NCI-H526 (cell line): ENCODE results near the gene STPG4.

Source experiments
- DNase-seq, 2 experiments: peaks; one replicate each; lab custom pipeline; 2025; lab: John Stamatoyannopoulos, UW

The STPG4 gene

DNA sequence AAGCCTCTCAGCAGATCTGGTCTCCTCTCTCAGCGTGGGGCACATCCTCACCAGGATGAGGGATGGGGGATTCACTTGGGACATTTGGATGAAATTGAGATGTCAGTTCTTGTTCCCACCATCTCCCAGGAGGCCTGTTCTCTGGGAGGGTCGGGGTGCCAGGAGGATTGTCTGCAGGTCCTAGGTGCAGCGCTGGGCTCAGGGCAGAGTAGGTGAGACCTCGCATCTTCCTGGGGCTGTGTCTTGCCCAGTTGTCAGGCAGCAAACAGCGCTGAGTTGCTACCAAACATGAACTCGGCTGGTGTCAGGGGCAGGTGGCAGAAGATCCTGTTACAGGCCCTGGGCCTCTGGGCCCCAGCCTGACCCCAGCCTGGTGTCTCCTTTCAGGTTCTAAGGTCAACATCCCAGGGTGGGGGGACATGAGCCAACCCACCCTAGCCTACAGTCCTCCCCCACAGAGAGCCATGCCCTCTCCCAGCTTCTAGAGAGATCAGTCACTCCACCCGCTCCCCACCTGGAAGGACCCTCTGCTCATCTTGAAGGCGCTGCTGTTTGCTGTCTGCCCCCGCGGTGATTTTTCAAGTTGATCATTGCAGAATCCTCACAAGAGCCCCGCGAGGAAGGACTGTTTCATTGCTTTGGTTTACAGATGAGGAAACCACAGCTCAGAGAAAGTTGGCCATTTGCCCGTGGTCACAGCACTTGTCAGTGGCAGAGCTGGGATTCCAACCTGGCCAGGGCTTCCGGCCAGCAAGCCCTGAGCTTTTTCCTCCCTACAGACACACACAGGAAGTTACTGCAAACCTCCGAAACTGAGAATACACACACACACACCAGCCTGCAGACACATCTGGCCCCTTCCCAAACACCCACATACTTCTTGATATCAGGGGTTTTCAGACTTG, 83.9 kb downstream of the STPG4 start:
- DNase-seq, result no peak

DNA sequence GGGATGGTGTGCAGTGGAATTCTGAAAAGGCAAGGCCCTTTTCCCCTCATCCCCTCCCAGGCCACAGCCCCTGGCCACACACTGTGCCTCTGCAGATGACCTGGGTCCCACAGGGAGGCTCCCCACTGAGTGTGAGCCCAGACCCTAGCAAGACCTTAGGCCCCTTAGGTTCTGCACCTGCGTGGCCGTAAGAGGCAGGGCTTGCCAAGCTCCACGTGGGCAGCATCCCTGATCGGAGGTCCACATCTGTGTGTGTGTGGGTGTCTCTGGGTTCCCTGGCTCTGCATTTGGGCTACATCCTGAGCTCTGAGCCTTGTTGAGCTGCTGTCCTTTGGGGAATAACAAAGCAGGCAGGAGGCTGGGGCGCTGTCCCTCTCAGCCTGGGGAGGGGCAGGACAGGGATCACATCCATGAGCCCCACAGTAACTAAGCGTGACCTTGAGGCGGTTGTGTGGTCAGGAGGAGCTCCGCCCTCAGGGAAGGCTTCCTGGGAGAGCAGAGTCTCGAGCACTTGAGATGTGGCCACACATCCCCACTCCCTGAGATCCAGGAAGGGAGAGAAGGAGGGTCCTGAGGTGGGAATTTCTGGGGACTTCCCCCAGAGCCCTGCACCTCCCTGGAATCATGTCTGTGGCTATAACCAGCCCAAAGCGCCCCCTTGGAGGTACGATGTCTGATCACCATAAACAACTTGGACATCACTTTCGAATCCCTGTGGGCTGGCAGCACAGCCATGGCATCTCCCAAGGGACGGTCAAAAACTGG, 84.8 kb downstream of the STPG4 start:
- no peak for DNase-seq

DNA sequence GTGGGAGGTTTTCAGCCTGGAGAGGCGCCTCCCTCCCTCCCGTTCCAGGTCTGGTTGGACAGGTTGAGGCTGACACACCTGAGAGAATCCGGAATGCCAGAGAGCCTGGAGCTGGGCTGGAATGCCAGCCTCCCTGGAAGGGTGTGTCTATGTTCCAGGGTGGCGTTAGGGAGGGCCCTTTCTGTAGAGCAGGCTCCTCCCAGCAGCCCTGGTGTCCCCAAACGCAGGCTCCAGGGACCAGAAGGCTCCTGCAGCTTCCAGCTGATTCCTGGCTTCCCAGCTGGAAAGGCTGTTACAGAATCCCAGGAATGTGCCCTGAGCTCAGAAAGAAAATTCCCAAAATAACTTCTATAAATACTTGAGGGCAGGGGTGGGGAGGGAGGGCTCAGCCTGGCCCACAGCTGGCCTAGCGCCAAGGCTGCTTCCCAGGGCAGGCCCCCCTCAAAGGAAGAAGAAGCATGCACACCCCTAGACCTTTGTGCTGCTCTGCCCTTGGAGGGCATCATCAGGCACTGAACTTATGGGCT, 85.4 kb downstream of the STPG4 start:
- DNase-seq, result peak; percentile 50 to 81

DNA sequence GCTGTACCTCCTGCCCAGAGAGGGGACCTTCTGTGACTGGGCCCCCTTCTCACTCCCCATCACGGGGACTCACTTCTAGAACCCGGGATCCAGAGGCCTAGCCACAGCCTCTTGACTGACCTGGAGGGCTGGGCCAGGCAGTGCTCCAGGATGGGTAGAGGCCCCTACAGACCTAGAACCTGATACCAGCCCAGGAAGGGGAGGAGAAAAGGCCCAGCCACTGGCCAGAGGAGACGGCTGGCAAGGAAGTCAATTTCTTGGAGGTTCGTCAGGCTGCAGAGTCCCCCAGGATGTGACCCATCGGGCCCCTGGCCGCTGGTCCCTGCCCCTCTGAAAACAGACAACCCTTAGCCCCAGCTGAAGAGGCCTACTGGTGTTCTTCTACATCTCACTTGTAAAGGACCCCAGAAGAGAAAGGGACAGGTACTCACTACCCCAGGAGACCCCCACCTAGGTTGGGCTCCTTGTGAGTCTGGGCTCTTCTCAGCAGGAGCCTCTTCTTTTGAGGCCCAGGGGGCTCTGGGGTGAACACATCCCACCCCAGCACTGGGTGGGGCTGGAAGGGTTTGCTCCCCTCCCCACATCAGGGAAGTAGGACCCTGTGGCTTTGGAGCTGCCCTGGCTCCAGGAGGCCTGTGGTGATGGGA, 86.0 kb downstream of the STPG4 start:
- DNase-seq, result no peak

DNA sequence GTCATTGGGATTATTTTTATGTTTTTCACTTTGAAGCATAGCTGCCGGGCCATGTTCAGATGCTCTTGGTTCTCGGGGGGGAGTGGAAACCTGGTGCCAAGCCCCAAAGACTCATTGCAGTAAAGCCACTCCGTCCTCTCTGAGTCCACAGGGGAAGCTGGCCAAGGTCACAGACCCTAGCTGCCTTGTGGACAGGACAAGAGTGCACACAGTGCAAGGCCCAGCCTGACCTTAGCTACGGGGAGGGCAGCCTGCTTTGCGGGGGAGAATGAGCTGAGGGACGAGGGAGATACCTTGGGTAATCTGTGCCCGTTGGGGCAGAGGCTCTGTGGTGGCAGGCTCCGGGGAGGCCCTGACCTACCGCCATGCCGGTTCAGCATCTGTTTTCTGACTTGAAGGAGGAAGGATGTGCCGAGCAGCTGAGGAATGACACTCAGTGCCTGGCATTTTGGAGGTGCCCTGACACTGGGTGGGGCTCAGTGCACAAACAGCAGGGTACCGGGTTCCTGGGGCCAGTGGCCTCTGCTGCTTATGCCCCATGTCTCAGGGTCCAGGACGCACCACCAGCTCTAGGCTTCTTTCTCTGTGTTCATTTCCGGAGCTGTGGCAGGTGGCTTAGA, 87.2 kb downstream of the STPG4 start:
- DNase-seq, result no peak

DNA sequence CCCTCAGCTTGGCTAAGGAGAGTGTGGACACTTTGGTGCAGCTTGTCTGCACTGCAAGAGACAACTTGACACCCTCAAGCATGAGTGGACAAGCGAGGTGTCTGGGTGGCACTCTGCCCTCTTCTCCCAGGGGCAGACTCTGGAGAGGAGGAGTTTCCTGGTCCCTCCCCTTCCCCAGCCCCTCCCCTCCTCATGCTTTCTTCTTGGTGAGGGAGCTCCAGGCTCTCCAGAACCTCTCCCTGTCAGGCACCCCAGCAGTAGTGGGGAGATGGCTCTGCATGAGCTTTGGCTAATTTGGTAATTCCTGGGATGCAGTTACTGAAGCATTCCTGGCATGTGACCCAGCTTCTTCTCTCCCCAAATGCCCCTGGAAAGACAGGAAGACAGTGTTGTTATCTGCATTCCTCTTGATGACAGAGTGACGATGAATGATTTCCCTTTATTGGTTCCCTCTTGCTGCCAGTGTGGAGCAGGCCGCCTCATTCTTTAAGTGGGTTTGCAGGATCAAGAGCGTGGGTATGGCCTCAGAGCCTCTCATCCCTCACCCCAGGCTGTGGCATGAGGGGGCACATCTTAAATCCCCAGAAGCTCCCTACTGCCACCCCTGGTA, 89.2 kb downstream of the STPG4 start:
- no peak for DNase-seq

DNA sequence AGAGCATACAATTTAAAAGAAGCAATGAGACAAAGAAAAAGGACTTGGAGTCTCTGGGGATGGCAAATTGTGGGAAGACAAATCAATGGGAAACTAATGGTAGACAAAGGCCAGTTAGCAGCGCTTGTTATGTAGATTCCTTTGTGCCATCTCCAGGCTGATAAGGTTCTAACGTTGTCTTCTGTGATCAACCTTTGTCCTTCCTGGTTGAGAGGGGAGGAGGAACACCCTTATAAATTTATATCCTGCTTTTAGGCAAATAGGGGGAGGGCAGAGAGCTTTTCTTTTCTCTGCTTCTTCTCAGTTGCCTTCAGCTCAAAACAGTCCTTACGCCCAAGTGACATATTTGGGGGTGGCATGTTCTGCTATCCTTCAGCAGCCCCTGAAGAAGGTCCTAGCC, 89.8 kb downstream of the STPG4 start:
- DNase-seq, result peak in 1 of 2 experiments; percentile 12

DNA sequence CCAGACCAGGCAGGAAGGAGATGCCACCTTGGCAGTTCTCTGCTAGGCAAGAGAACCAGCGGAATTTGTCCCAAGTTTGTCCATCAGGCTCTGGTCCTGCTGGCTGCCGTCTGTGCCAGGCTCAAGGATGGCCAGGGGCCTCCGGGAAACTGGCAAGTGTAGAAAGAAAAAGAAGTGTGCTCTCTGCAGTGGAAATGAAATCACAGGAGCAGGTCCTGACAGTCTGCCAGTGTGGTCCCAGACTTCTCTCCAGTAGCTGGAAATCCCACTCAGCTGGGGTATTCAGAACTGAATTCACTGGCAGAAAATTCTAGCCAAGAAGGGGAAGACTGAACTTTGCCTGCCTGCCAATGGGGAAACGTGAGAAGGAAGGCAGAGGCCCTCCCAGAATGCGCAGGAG, 91.0 kb downstream of the STPG4 start:
- no peak for DNase-seq

DNA sequence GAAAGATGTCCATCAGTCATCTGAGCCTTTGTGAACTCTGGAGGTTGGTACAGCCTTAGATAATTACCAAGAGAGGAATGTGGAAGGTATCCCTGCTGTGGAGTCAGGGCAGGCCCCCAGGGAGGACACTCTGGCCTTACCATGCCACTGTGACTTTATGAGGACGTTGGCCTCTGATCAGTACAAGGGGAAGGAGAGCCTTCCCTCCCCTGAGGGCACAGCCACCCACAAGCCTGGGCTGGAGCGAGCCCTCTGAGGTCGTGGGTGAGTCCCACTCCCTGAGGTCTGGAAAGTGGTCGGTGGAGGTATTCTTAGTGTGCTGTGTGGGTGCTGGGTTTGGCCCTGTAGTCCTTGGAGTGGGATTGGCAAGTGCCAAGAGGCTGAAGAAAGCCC, 91.6 kb downstream of the STPG4 start:
- DNase-seq, result no peak

DNA sequence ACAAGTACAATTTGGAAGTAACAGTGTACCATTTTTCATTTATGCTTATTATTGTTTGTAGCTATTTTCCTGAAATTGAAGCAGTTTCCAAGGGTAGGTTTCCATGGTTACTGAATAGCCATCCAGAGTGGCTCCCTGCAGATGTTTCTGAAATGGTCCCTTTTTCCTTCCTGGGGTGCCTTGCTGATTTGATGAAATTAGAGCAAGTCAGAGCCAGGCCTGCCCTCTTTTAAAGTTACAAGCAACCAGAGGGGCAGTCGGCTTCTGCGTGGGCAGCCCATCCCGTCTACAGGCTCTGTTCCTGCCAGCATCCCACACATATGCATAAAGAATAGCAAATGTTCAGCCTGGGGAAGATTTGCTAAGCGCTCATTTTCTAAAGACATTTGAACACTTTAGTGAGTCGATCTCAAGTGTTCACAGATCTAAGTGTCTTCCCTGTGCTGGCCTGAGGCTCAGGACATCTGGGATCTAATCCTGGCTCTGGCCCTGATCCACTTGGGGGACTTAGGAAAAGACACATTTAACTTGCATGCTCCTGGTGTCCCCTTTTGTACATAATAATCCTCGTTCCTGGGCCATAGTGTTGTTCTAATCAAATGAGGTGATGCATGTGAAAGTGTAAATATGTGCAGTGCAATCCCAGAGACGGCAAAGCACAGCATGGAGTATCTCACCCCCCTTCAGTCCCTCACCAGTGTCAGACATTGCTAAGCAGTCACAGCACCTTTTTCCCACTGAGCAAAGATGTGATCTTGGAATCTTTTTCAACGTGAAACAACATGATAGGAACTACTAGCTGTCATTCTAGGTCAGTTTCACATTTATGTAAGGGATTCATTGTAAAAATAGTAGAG, 92.2 kb downstream of the STPG4 start:
- DNase-seq, result peak; percentile 65 to 69

DNA sequence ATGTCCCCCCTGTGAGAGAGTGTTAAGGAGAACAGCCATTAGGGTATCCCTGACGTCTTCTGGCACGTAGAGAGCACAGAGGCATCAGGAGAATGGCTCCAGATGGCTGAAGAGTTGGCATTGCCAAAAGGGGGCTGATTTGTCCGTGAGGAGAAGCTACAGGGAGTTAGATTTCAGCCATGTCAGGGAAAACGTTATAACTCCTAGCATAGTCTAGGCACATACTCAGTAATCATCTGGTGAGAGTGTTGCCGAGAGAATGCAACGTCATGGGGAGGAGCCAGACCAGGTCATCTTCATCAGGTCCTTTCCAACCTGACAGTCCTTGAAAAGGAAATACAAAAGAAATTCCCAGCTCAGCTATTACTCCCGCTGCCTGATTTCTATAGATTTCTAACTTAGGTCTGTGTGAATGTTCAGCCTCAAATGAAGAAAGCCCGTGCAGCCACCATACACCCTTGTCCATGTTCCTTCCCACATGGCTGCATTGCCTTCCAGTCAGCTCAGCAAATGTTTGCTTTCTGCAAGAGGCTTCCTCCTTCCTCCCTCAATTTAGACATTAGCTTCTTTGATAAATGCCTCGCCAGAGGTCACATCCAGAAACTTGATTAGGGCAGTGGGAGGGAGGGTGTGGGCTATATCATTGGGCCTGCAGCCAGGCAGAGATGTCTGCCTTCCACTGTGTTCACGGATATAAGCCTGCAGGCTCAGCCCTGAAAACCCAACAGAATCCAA, 93.0 kb downstream of the STPG4 start:
- no peak for DNase-seq

DNA sequence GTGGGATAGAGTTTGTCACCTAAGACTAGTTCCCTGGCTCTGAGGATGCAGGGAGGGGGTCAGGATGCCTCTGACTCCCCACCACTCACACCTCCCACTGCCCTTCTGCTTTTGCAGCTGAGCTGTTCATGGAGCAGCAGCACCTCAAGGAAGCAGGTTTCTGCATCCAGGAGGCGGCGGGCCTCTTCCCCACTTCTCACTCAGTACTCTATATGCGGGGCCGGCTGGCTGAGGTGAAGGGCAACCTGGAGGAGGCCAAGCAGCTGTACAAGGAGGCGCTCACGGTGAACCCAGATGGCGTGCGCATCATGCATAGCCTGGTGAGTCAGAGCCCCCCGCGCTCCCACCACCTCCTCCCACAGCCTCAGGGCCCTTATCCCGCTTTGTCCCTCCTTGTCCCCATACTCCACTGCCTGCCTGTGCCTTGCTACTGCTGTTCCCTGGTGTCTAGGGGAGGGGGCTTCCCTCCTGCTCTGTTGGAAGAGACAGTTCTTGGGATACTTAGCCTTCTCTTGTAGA, 94.4 kb downstream of the STPG4 start:
- DNase-seq, result no peak

DNA sequence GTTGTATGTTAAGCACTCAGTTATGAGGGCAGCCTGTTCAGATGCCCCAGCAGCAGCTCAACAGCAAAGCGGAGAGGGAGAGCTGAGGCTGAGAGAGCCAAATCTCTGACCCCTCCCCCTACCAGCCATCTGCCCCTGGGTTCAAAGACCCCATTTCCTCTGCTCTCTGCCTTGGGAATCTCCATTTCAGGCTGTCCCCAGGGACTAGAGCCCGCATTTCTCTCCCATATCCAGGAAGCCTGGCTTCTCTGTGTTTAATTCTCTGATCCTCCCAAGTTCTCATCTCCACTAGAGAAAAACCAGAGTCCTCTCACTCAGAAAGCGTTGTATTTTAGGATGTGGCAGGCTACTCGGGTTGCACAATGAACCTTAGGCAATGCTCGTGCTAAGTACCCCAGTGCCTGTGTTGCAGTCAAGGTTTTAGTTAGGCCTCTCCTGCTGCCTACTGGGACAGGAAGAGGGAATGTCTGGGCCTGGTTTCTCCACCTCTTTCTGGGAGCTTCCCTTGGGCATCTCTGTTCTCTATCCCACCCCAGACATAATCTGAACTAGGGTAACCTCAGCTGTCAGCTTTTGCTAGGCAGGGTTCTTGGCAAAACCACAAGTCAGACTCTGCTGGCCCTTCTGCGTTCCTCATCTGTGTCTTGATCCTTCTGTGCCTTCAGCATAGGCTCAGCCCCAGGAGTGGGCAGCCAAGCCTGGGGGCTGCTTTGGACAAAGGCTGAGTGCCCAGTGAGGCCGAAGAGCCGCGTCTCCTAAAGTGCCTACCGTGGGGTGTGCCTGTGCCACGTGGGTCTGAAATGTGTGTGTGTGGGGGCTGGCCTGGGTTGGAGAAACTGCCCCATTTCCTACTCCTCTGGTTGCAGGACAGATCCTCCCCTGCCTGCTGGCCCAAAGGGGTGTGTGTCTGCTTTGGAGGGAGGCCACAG, 96.8 kb downstream of the STPG4 start:
- no peak for DNase-seq

DNA sequence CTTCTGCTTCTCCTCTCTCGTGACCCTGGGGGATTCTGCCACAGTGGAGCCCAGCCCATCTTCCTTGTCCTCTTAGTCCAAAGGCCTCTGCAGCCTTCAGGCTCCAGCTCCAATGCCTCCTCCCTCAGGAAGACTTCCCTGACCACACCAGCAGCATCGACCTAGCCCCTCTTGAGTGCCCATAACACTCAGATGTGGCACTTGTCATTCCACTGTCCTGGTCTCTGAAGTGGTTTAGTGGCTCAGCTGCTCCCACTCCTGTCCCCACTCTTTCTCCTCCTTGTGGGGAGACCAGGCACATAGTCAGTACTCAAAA, 97.5 kb downstream of the STPG4 start:
- DNase-seq, result no peak

DNA sequence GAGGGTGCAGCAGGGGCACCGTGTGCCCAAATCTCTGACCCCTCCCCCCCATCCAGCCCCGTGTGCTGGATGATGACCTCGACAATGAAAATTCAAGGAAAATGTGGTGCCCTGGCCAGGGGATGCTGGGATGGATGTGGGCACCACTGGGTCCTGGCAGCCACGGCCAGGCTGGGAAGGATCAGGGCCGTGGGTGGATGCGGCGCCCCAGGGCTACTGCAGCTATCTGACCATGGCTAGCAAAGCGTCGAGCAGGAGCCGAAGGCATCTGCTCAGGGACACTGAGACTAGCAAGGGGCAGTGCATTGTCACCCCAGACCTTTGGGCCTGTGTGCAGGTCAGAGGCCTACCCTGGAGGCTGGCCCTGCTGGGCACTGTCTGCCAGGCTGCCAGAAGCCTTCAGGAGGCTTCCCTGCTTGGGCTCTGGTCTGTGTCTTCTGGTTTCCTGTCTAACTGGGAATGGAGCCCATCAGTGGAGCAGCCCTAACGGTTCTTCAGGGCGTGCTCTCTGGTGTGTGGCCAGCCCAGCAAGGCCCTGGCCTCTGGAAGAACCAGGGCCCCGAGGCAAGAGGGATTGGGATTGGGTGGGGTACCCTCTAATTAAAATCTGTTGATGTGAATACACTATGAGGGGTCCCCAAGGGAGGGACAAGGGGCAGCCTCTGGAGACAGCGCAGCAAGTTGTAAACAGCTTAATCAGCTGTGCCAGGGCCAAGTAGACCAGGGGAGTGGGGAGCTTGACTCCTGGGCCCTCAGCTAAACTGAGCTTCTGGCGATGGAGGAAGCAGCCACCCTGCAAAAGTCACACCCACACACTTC, 98.0 kb downstream of the STPG4 start:
- no peak for DNase-seq

DNA sequence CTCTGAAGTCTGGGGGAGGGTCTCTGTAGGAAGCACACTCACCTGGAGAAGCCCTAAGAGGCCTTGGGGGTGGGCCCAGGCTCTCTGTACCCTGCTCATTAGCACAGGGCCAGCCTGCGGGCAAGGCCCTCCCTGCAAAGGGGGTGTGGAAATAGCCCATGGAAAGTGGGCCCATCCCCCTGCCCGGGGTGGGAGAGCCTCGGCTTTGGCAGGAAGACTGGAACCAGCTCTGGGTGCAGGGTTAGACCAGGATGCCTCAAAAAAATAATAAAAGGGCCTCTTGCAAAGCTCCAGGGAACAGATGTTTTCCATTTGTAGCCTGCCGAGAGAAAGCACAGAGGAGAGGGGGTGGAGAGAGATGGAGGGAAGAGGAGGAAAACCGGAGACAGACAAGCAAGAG, 98.7 kb downstream of the STPG4 start:
- no peak for DNase-seq

DNA sequence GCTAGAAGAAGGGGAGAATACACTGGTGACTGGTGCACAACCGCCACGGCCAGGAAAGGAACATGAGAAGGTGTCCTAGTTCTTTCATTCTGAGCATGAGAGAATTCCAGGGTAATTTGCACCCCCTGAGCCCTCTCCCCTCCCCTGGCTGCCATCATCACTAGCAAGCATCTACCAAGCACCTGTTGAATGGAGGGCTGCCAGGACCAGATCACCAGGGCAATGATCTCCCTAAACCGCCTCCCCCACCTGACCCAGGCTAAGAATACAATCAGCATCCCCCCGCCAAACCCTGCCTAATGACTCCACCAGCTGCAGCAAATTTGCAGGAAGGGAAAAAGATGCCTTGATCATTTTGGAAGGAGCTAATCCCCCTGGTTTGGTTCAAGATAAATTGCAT, 100.2 kb downstream of the STPG4 start:
- DNase-seq, result no peak

DNA sequence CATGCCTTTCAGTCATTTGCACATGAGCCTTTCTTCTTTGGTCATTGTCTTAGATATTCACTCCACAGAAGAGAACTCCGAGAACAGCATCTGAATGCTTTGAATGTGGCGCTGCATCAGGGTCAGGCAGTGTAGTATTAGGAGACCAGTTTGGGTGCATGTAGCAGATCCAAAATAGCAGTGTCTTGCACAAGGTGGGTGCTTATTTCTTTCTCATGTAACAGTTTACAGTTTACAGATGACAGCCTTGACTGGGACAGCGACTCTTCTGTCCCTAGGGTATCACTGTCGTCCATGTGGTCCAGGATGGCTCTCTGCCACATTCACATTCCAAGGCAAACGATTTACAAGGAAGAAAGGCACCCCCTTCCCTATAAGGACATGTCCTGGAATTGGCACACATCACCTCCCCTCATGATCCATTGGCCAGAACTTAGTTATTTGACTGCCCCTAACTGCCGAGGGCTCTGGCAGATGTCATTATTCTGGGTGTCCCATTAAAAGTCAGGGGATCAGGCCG, 101.0 kb downstream of the STPG4 start:
- no peak for DNase-seq
